Measurements from ENCODE around the gene RAB44. TPM values are rescaled to one million over a fixed set of nuclear protein-coding genes. Genes with fewer than 3 reads are reported as not detected.
A peak's percentile ranks its signal among the peaks of the same experiment; 100 is the strongest.

Gene RAB44
- total RNA-seq, 2 donors from 2014 or later = 4.1 to 7.9 TPM

DNA sequence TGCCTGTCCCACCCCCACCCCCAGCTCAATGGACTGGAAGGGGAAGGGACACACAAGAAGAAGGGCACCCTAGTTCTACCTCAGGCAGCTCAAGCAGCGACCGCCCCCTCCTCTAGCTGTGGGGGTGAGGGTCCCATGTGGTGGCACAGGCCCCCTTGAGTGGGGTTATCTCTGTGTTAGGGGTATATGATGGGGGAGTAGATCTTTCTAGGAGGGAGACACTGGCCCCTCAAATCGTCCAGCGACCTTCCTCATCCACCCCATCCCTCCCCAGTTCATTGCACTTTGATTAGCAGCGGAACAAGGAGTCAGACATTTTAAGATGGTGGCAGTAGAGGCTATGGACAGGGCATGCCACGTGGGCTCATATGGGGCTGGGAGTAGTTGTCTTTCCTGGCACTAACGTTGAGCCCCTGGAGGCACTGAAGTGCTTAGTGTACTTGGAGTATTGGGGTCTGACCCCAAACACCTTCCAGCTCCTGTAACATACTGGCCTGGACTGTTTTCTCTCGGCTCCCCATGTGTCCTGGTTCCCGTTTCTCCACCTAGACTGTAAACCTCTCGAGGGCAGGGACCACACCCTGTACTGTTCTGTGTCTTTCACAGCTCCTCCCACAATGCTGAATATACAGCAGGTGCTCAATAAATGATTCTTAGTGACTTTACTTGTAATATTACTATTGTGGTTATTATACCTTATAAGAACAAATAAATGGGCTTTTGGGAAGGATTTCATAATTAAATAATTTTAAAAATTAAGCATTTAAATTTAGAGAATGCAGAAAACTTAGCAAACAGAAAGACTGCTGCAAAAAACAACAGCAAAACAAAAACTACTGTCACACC lies 10.7 kb upstream of the RAB44 start:
- ATAC-seq = no peak
- peak overlapping the region in 1 of 2 donors; percentile 50 for H3K27ac Mint-ChIP-seq
- peaks cover 29 to 39% of the 10 kb centered on the region in 2 donors for H3K4me1 Mint-ChIP-seq (ENCODE audit: low read depth in 2 of 2)
- H3K36me3 Mint-ChIP-seq = no peaks in the 10 kb centered on the region
- H3K9me3 Mint-ChIP-seq = no peaks in the 10 kb centered on the region
- H3K4me3 Mint-ChIP-seq = no peak overlapping the region
- H3K27me3 Mint-ChIP-seq = no peaks in the 10 kb centered on the region
- DNase-seq (ENCODE audit: low spot score) = no peak

DNA sequence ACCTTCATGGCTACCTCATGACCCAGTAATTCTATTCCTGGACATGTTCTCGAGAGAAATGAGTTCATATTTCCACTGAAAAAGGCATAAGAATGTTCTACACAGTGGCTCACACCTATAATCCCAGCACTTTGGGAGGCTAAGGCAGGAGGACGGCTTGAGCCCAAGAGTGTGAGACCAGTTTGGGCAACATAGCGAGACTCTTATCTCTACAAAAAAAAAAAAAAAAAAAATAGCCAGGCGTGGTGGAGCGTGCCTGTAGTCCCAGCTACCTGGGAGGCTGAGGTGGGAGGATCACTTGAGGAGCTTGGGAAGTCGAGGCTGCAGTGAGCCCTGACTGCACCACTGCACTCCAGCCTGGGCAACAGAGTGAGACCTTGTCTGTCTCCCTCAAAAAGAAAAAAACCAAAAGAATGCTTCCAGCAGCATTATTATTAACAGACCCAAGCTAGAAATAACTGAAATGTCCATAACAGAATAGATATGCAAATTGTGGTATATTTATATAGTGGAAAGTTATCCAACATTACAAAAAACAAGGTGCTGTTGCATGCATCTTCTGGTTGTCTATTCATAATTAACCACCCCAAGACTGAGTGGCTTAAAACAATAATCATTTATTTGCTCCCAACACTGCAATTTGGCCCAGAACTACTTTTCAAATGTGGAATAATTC lies 9.4 kb upstream of the RAB44 start:
- Mint-ChIP-seq H3K4me3 (no peak overlapping the region), H3K9me3 (no peaks in the 10 kb centered on the region), H3K27ac (peak overlapping the region in 1 of 2 donors; percentile 50), H3K36me3 (no peaks in the 10 kb centered on the region), H3K27me3 (no peaks in the 10 kb centered on the region), H3K4me1 (ENCODE audit: low read depth in 2 of 2) (peaks cover 39 to 44% of the 10 kb centered on the region in 2 donors)
- no peak for DNase-seq (ENCODE audit: low spot score)
- ATAC-seq = no peak

DNA sequence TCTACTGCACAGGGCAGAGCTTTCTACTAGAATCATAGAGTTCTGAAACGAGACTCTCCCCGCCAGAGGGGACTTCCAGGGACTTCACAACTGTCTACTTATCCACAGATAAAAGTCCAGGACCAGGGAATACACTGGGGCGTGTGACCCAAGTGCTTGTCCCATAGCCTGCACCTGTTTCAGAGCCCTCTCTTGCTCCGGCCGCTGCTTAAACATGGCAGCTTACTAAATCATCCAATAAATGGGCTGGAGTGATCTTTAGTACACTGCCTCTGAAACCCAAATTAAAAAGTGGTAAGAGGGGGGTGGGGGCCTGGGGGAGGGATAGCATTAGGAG lies 8.9 kb upstream of the RAB44 start:
- no peaks in the 10 kb centered on the region for H3K9me3 Mint-ChIP-seq
- no peak for DNase-seq (ENCODE audit: low spot score)
- H3K4me1 Mint-ChIP-seq (ENCODE audit: low read depth in 2 of 2) = peaks cover 43 to 44% of the 10 kb centered on the region in 2 donors
- H3K27ac Mint-ChIP-seq = peak overlapping the region in 1 of 2 donors; percentile 50
- H3K36me3 Mint-ChIP-seq = no peaks in the 10 kb centered on the region
- no peaks in the 10 kb centered on the region for H3K27me3 Mint-ChIP-seq
- no peak overlapping the region for H3K4me3 Mint-ChIP-seq
- ATAC-seq = no peak

DNA sequence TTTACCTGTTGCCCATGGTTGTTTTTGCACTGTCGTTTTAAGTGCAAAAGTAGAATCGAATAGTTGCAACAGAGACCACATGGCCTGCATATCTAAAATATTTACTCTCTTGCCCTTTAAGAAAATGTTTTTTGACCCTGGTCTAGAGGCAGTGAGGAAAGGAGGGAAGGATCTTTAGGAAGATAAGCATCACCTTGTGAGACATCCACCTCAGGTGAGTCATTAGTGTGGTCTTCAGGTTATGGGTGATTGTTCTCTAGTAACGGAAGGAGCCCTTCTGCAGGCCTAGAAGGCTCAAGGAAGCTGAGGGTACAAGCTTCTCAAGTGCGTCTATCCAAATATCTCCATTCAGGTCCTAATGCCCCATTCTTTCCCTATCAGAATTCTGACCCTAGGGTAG lies 6.6 kb upstream of the RAB44 start:
- Mint-ChIP-seq H3K27me3 (no peaks in the 10 kb centered on the region), H3K4me3 (no peak overlapping the region), H3K27ac (peak overlapping the region; percentile 54 to 83), H3K4me1 (ENCODE audit: low read depth in 2 of 2) (peaks cover 44 to 51% of the 10 kb centered on the region in 2 donors), H3K36me3 (no peaks in the 10 kb centered on the region), H3K9me3 (no peaks in the 10 kb centered on the region)
- ATAC-seq (no peak), DNase-seq (ENCODE audit: low spot score) (no peak)

DNA sequence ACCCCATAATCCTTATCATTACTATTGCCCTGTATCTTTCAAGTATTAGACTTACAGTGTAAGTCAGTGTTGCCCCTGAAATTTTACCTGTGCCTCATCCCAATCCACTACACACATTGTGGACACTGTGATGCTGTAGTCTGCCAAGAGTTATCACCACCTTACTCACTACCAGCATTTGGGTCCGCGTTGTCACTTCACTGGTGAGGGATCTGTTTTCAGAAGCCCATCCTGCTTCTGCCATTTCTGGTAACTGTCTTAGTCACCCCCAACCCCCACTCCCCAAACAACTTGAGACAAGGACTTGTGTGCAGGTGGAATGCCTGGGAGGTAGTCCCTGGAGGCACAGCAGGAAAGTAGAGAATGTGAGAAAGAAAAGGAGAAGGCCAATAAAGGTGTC lies 6.0 kb upstream of the RAB44 start:
- peaks cover 49 to 55% of the 10 kb centered on the region in 2 donors for H3K4me1 Mint-ChIP-seq (ENCODE audit: low read depth in 2 of 2)
- peak in 1 of 2 donors; percentile 37 for ATAC-seq

DNA sequence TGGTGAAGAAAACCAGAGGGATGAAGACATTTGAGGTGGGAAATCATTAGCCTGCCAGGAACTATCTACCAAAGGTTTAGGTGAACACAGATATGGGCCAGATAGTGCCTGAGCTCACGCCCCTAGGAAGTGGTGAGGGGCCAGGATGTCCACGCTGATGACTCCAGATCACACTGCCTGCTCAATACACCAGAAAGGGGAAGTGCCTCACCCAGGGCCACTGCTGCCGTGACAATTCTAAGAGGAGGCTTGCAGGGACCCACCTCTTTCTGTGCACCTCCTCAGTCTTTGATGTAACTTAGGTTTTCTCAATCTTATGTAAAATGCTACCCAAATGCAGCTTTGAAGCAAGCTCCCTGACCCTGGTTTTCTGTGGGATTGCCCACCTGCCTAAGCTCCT lies 5.4 kb upstream of the RAB44 start:
- ATAC-seq (peak; percentile 79 to 92), DNase-seq (ENCODE audit: low spot score) (no peak)
- Mint-ChIP-seq H3K36me3 (no peaks in the 10 kb centered on the region), H3K9me3 (no peaks in the 10 kb centered on the region), H3K4me3 (peak overlapping the region; percentile 21), H3K27me3 (no peaks in the 10 kb centered on the region), H3K27ac (peak overlapping the region; percentile 6 to 54), H3K4me1 (ENCODE audit: low read depth in 2 of 2) (peaks cover 55 to 61% of the 10 kb centered on the region in 2 donors)

More for the DNA sequence above, 6.0 kb upstream of the RAB44 start:
- peak overlapping the region; percentile 21 for H3K4me3 Mint-ChIP-seq
- no peak for DNase-seq (ENCODE audit: low spot score)
- H3K9me3 Mint-ChIP-seq = no peaks in the 10 kb centered on the region
- H3K27ac Mint-ChIP-seq = peak overlapping the region; percentile 6 to 54
- no peaks in the 10 kb centered on the region for H3K27me3 Mint-ChIP-seq
- no peaks in the 10 kb centered on the region for H3K36me3 Mint-ChIP-seq

DNA sequence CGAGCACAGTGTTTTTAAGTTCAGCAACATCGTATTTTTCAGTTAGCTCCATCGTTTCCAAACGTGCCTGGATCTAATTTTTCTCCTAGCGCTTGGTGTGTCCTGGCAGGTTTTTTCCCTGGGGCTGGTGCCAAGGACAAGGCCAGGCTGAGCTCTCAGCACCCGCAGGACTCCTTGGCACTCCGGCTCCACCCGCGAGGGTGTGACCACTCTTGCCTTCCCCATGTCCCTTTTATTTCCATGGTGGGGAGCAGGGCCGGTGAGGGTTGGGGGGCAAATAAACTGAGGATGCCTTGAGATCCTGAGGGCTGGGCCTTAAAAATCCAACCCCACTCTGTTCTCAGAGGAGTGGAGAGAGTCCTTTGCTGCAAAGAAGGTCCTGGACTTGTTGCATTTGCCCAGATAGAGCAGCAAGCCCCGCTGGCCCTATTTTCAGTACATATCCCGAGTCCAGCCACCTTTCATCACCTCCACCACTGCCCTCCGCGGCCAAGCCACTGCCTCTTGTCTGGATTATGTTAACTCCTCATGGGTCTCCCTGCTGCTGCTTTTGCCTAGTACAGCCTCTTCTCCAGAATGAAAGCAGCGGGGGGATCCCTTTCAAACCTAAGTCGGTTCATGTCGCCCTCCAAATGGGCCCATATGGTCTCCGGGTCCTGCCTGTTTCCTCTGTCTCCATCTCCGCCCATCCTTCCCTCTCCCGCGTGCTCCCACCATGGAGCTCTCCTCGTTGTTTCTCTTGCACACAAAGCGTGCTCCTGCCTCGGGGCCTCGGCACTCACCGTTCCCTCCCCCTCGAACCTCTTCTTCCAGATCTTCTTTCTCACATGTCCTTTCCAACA lies 4.5 kb upstream of the RAB44 start:
- no peaks in the 10 kb centered on the region for H3K9me3 Mint-ChIP-seq
- no peaks in the 10 kb centered on the region for H3K36me3 Mint-ChIP-seq
- DNase-seq (ENCODE audit: low spot score) (no peak), ATAC-seq (no peak)
- peak overlapping the region; percentile 32 for H3K4me3 Mint-ChIP-seq
- H3K4me1 Mint-ChIP-seq (ENCODE audit: low read depth in 2 of 2) = peaks cover 62 to 68% of the 10 kb centered on the region in 2 donors
- H3K27me3 Mint-ChIP-seq = no peaks in the 10 kb centered on the region
- H3K27ac Mint-ChIP-seq = peak overlapping the region; percentile 6 to 54

DNA sequence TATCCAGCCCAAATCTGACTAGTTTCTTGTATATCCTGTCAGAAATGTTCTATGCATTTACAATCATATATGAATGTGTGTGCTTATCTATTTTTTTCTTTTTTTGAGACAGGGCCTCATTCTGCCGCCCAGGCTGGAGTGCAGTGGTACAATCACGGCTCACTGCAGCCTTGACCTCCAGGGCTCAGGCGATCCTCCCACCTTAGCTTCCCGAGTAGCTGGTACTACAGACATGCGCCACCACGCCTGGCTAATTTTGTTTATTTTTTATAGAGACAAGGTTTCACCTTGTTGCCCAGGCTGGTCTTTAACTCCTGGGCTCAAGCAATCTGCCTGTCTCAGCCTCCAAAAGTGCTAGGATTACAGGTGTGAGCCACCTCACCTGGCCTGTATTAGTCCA lies 3.0 kb upstream of the RAB44 start:
- Mint-ChIP-seq H3K9me3 (no peaks in the 10 kb centered on the region), H3K36me3 (no peaks in the 10 kb centered on the region), H3K4me1 (ENCODE audit: low read depth in 2 of 2) (peaks cover 63 to 75% of the 10 kb centered on the region in 2 donors), H3K27me3 (no peaks in the 10 kb centered on the region), H3K27ac (peak overlapping the region; percentile 52 to 57), H3K4me3 (peak overlapping the region; percentile 50)
- no peak for ATAC-seq
- no peak for DNase-seq (ENCODE audit: low spot score)

DNA sequence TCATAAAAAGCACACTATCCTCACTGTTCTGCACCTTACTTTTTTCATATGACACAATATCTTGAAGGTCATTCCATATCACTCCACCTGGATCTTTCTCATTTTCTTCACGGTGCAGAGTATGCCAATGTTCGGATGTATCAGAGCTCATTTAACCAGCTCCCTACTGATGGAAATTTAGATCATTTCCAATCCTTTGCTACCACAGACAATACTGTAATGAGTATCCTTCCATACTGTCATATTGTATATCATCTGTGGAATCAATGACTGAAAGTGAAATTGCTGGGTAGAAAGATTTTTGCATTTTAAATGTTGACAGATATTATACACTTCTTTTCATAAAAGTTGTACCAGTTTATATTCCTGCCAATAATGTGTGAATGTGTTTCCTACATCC lies 2.2 kb upstream of the RAB44 start:
- H3K27me3 Mint-ChIP-seq = no peaks in the 10 kb centered on the region
- H3K27ac Mint-ChIP-seq = peak overlapping the region; percentile 52 to 57
- peaks cover 61 to 68% of the 10 kb centered on the region in 2 donors for H3K4me1 Mint-ChIP-seq (ENCODE audit: low read depth in 2 of 2)
- peak overlapping the region; percentile 50 for H3K4me3 Mint-ChIP-seq
- H3K36me3 Mint-ChIP-seq = no peaks in the 10 kb centered on the region
- peak in 1 of 2 donors; percentile 65 for ATAC-seq
- H3K9me3 Mint-ChIP-seq = no peaks in the 10 kb centered on the region
- DNase-seq (ENCODE audit: low spot score) = no peak

DNA sequence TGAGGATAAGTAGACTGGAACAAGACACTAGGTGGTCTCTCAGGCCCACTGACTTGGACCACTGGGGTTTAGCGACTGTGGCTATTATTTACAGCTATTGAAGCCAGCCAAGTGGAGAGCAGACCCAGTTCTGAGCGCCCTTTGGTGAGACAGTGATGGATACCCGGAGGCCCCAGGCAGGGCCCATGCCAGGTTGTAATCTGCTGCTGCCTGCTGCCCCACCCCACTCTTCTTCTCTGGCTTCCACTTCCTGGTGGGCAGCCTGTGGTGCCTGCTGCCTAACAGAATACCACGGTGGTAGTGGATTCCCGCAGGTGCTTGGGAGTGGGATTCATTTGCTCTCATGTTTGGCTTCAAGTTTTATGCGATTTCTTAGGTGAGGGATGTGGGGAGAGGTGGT lies 570 bp downstream of the RAB44 start:
- Mint-ChIP-seq H3K27ac (peak overlapping the region; percentile 16 to 66), H3K36me3 (no peaks in the 10 kb centered on the region), H3K9me3 (no peaks in the 10 kb centered on the region), H3K27me3 (peaks cover 0 to 1% of the 10 kb centered on the region in 2 donors), H3K4me3 (peak overlapping the region; percentile 74), H3K4me1 (ENCODE audit: low read depth in 2 of 2) (peaks cover 42 to 49% of the 10 kb centered on the region in 2 donors)
- DNase-seq (ENCODE audit: low spot score) (no peak), ATAC-seq (no peak)

DNA sequence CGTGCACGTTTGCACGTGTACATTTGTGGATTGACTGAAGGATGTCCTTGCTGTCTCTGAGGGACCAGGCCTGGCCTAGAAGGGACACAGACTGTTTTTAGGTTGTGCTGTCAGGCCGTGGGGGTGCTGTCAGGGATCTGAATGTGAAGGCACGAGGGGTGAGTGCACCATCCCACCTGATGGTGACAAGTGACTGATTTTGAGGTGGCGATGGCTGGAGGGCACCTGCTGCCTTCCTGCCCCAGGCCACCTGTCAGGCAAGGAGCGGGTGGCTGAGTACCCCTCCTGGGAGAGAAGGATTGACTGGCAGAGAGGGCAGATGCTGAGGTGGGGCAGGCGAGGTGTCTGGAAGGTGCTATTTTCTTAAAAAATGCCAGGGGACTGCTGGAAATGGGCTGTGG lies 1.2 kb downstream of the RAB44 start:
- H3K9me3 Mint-ChIP-seq = no peaks in the 10 kb centered on the region
- peak overlapping the region; percentile 16 to 66 for H3K27ac Mint-ChIP-seq
- no peak for DNase-seq (ENCODE audit: low spot score)
- peaks cover 0 to 4% of the 10 kb centered on the region in 2 donors for H3K27me3 Mint-ChIP-seq
- H3K4me3 Mint-ChIP-seq = peak overlapping the region; percentile 74
- H3K4me1 Mint-ChIP-seq (ENCODE audit: low read depth in 2 of 2) = peaks cover 36 to 45% of the 10 kb centered on the region in 2 donors
- no peaks in the 10 kb centered on the region for H3K36me3 Mint-ChIP-seq
- no peak for ATAC-seq

DNA sequence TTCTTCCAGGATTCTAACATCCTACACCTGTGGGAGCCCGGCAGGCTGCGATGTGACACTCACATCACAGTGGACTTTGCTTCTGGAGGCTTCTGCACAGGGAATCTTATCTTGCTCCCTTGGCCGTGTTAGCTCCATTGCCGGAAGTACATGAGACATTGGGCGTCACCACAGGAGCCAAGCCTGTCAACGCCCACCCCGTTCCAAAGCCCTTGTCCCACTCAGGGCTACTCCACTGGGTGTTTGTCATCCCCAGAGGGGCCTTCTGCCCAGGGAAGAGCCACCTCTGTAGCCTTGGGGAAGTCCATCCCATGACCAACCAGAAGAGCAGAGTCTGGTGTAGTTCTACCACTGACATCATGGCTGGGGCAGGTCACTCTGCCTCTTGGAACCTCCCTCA lies 1.7 kb downstream of the RAB44 start:
- Mint-ChIP-seq H3K27ac (peak overlapping the region; percentile 16 to 66), H3K4me1 (ENCODE audit: low read depth in 2 of 2) (peaks cover 36 to 45% of the 10 kb centered on the region in 2 donors), H3K27me3 (peaks cover 0 to 5% of the 10 kb centered on the region in 2 donors), H3K9me3 (no peaks in the 10 kb centered on the region), H3K4me3 (peak overlapping the region; percentile 5), H3K36me3 (no peaks in the 10 kb centered on the region)
- DNase-seq (ENCODE audit: low spot score) = no peak
- ATAC-seq = no peak

DNA sequence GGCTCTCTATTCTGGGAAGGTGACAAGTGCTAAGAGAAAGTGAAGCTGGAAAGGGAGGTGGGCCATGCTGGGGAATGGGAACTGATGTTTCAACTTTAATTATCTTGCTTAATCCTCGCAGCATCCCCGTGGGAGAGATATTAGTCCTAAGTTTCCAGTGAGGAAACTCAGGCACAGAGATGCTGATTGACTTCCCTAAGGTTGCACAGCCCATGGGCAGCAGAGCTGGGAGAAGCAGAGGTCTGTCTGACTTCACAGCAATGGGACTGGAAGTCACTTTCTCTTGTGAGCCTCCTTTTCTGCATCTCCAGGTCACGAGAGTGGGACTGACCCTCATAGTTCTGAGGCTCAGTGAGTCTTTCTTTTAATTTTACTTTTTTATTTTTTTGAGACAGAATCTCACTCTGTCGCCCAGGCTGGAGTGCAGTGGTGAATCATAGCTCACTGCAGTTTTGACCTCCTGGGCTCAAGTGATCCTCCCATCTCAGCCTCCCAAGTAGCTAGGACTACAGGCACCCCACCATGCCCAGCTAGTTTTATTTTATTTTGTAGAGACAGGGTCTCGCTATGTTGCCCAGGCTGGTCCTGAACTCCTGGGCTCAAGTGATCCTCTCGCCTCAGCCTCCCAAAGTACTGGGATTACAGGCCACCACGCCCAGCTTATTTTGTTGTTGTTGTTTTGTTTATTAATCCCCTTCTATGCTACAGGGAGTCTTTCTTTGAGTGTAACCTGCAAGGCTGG lies 2.6 kb downstream of the RAB44 start:
- peaks cover 29 to 44% of the 10 kb centered on the region in 2 donors for H3K4me1 Mint-ChIP-seq (ENCODE audit: low read depth in 2 of 2)
- no peaks in the 10 kb centered on the region for H3K36me3 Mint-ChIP-seq
- peaks cover 0 to 5% of the 10 kb centered on the region in 2 donors for H3K27me3 Mint-ChIP-seq
- ATAC-seq (no peak), DNase-seq (ENCODE audit: low spot score) (no peak)
- H3K27ac Mint-ChIP-seq = peak overlapping the region in 1 of 2 donors; percentile 76
- no peak overlapping the region for H3K4me3 Mint-ChIP-seq
- H3K9me3 Mint-ChIP-seq = no peaks in the 10 kb centered on the region

Measured in natural killer cell treated with Interleukin-12 subunit alpha and Interleukin-12 subunit beta and Interleukin-15 and Interleukin-18, amount 100 ng/mL, for 72 hours (primary cell).